CD14-positive monocyte (primary cell): ENCODE data around the gene PFN1. TPM values are rescaled to one million over a fixed set of nuclear protein-coding genes. Genes with fewer than 3 reads are reported as not detected.

Experiments used
- DNase-seq, 3 donors: peaks; one replicate each; pipeline ENCODE4 v3.0.0-alpha.2; 2011 to 2022
- H2AFZ ChIP-seq: 2 replicates; pipeline ENCODE4 v1.6.0; 2012; ENCODE audit warnings: mild to moderate bottlenecking, low read depth, low read length, inconsistent platforms; ENCODE audit not compliant: insufficient read depth, poor library complexity, severe bottlenecking
- H3K27ac ChIP-seq, 2 donors: 1 replicate in 1 of 2; 2 replicates in 1 of 2; pipeline ENCODE4 v1.5.1; 2012 to 2013; ENCODE audit warnings: low read length in 2 of 2, control low read depth in 1 of 2, inconsistent platforms in 1 of 2, low read depth in 1 of 2, mild to moderate bottlenecking in 1 of 2
- H3K27me3 ChIP-seq, 2 donors: one replicate each; pipeline versions ENCODE4 v1.6.0 to v1.6.1; 2011 to 2013; ENCODE audit warnings: low read length in 2 of 2; ENCODE audit not compliant: control insufficient read depth in 2 of 2, insufficient read depth in 2 of 2
- H3K36me3 ChIP-seq, 2 donors: replicated peaks in 1 of 2; 1 replicate in 1 of 2; 2 replicates in 1 of 2; pipeline versions ENCODE4 v1.5.1 to v1.6.1; 2012 to 2013; ENCODE audit warnings: low read length in 2 of 2, control low read depth in 1 of 2, inconsistent platforms in 1 of 2, mild to moderate bottlenecking in 1 of 2; ENCODE audit not compliant: insufficient read depth in 2 of 2, control insufficient read depth in 1 of 2
- H3K4me1 ChIP-seq, 2 donors: 1 replicate in 1 of 2; 2 replicates in 1 of 2; pipeline versions ENCODE4 v1.5.1 to v1.6.1; 2012 to 2013; ENCODE audit warnings: low read length in 2 of 2, control low read depth in 1 of 2, inconsistent platforms in 1 of 2, mild to moderate bottlenecking in 1 of 2, moderate library complexity in 1 of 2; ENCODE audit not compliant: insufficient read depth in 2 of 2, control insufficient read depth in 1 of 2
- H3K4me2 ChIP-seq: replicated peaks from 2 replicates; pipeline ENCODE3; 2012; ENCODE audit warnings: low read length, moderate library complexity, mild to moderate bottlenecking; ENCODE audit not compliant: poor library complexity, severe bottlenecking; ENCODE audit errors: extremely low read depth
- H3K4me3 ChIP-seq, 3 experiments: fragments of 200-600 bp in 1 of 3; sonication (generic) in 1 of 3; replicated peaks in 1 of 3; 1 replicate in 2 of 3; 2 replicates in 1 of 3; pipeline ENCODE4 v1.5.1; 2011 to 2013; ENCODE audit warnings: low read length in 3 of 3, mild to moderate bottlenecking in 3 of 3, control low read depth in 2 of 3, low read depth in 2 of 3, inconsistent platforms in 1 of 3, moderate library complexity in 1 of 3
- H3K79me2 ChIP-seq: 2 replicates; pipeline ENCODE4 v1.6.0; 2012; ENCODE audit warnings: mild to moderate bottlenecking, control low read depth, inconsistent platforms, low read length, moderate library complexity; ENCODE audit not compliant: insufficient read depth
- H3K9ac ChIP-seq: 2 replicates; pipeline ENCODE4 v1.6.0; 2017; ENCODE audit warnings: low read length, mild to moderate bottlenecking; ENCODE audit not compliant: insufficient read depth, poor library complexity, severe bottlenecking
- H3K9me3 ChIP-seq, 2 donors: replicated peaks in 1 of 2; 1 replicate in 1 of 2; 2 replicates in 1 of 2; pipeline versions ENCODE4 v1.5.1 to v1.6.1; 2012 to 2013; ENCODE audit warnings: low read length in 2 of 2, control low read depth in 1 of 2; ENCODE audit not compliant: control insufficient read depth in 1 of 2, insufficient read depth in 1 of 2
- H4K20me1 ChIP-seq: 2 replicates; pipeline ENCODE4 v1.6.0; 2012; ENCODE audit warnings: mild to moderate bottlenecking, low read length, control low read depth, moderate library complexity; ENCODE audit not compliant: insufficient read depth
- H3K27ac Mint-ChIP-seq, 7 donors: one replicate each; pipeline ENCODE4 v1.8.0; 2020; ENCODE audit warnings: mild to moderate bottlenecking in 7 of 7, mixed read lengths in 7 of 7, moderate library complexity in 6 of 7, inconsistent platforms in 2 of 7
- H3K27me3 Mint-ChIP-seq, 3 donors: one replicate each; pipeline ENCODE4 v1.8.0; 2021 to 2022; ENCODE audit warnings: low read depth in 3 of 3, mild to moderate bottlenecking in 3 of 3, mixed read lengths in 3 of 3, moderate library complexity in 3 of 3, inconsistent platforms in 1 of 3
- H3K36me3 Mint-ChIP-seq, 2 donors: one replicate each; pipeline ENCODE4 v1.8.0; 2020; ENCODE audit warnings: mixed read lengths in 2 of 2, inconsistent platforms in 1 of 2, mild to moderate bottlenecking in 1 of 2
- H3K4me1 Mint-ChIP-seq: one replicate; pipeline ENCODE4 v1.8.0; 2020; ENCODE audit warnings: mild to moderate bottlenecking, mixed read lengths
- H3K4me3 Mint-ChIP-seq, 2 donors: one replicate each; pipeline ENCODE4 v1.8.0; 2020; ENCODE audit warnings: mild to moderate bottlenecking in 2 of 2, mixed read lengths in 2 of 2, moderate library complexity in 1 of 2
- H3K9me3 Mint-ChIP-seq, 7 donors: one replicate each; pipeline ENCODE4 v1.8.0; 2020 to 2022; ENCODE audit warnings: mixed read lengths in 7 of 7, mild to moderate bottlenecking in 6 of 7, moderate library complexity in 6 of 7, inconsistent platforms in 2 of 7
- CTCF ChIP-seq: fragments of 200-600 bp; IDR thresholded peaks from one replicate; pipeline ENCODE4 v1.8.0; 2022; ENCODE audit warnings: antibody characterized with exemption, mild to moderate bottlenecking
- WGBS: methylation state at CpG from one replicate; pipeline ENCODE4 v1.1.5; 2013; ENCODE audit warnings: missing lambda C conversion rate; ENCODE audit not compliant: insufficient coverage; 5-methylcytosine and 5-hydroxymethylcytosine counted together
- intact Hi-C, 2 donors: fragments of 100-400 bp; cut with micrococcal nuclease; formaldehyde crosslinking; loops; one replicate each; pipeline versions ENCODE4 v1.15.0 to v1.15.1; 2023
- polyA plus RNA-seq, 3 donors: library from polyadenylated mRNA; depleted of rRNA in 1 of 3; unstranded in 2 of 3; stranded (reverse) in 1 of 3; fragments of 300-500 nt in 2 of 3; fragments of >200 nt in 1 of 3; fragmentation: Illumina TruSeq in 2 of 3; gene quantifications; 1 replicate in 2 of 3; 2 replicates in 1 of 3; pipeline ENCODE4 v1.2.3, GENCODE V29; 2012 to 2021

PFN1 gene
- polyA plus RNA-seq, 3 donors = 842 to 1,613 (median 1,582) TPM

GRCh38 chr17:4958102-4958501 is 9.8 kb upstream of the PFN1 start:
- Mint-ChIP-seq H3K27me3 (no peaks in the 10 kb centered on the region), H3K36me3 (peaks cover 26 to 45% of the 10 kb centered on the region in 2 donors), H3K27ac (no peak overlapping the region), H3K4me3 (no peak overlapping the region), H3K4me1 (peaks cover 7% of the 10 kb centered on the region), H3K9me3 (no peaks in the 10 kb centered on the region)
- DNase-seq = no peak
- Histone ChIP-seq H3K36me3 (peaks cover 18 to 21% of the 10 kb centered on the region in 2 donors), H3K4me2 (no peak overlapping the region), H3K9ac (no peak overlapping the region), H3K27ac (no peak overlapping the region), H3K27me3 (no peaks in the 10 kb centered on the region), H2AFZ (no peak overlapping the region), H3K4me1 (peaks cover 0 to under 1% of the 10 kb centered on the region in 2 donors), H3K4me3 (no peak overlapping the region), H3K9me3 (no peaks in the 10 kb centered on the region), H3K79me2 (no peaks in the 10 kb centered on the region), H4K20me1 (no peaks in the 10 kb centered on the region)
- intact Hi-C loops = no loop called here
- no peak for TF ChIP-seq CTCF
- WGBS = 97% methylated on average over 3 of the region's 3 CpGs

- H3K36me3 Mint-ChIP-seq = peaks cover 25 to 42% of the 10 kb centered on the region in 2 donors
- intact Hi-C loops = no loop called here
- 94% methylated on average over 7 of the region's 10 CpGs for WGBS
These were observed 8.2 kb upstream of the PFN1 start for GRCh38 chr17:4956493-4957061.

More at GRCh38 chr17:4956493-4957061, 8.2 kb upstream of the PFN1 start:
- Histone ChIP-seq H3K9ac (no peak overlapping the region), H3K4me1 (peaks cover 0 to under 1% of the 10 kb centered on the region in 2 donors), H3K27me3 (no peaks in the 10 kb centered on the region), H3K36me3 (peaks cover 18 to 21% of the 10 kb centered on the region in 2 donors), H3K9me3 (no peaks in the 10 kb centered on the region), H3K27ac (no peak overlapping the region), H4K20me1 (no peaks in the 10 kb centered on the region), H3K4me3 (no peak overlapping the region), H3K79me2 (no peaks in the 10 kb centered on the region), H3K4me2 (no peak overlapping the region), H2AFZ (no peak overlapping the region)
- H3K27me3 Mint-ChIP-seq = no peaks in the 10 kb centered on the region
- peak; percentile 34 for TF ChIP-seq CTCF
- no peak overlapping the region for H3K4me3 Mint-ChIP-seq
- H3K4me1 Mint-ChIP-seq = peaks cover 5% of the 10 kb centered on the region
- peak in 2 of 3 donors; percentile 33 to 43 for DNase-seq
- H3K9me3 Mint-ChIP-seq = no peaks in the 10 kb centered on the region
- H3K27ac Mint-ChIP-seq = no peak overlapping the region
